Panc1 (cell line): Measurements from ENCODE around the gene RPL27A. TPM values are rescaled to one million over a fixed set of nuclear protein-coding genes. Genes with fewer than 3 reads are reported as not detected.

Experiments used
- ATAC-seq: fragments of 200-7000 bp; cut with Tn5 transposase; 2 replicates; pipeline ENCODE4 v1.9.1; 2020; ENCODE audit warnings: mild to moderate bottlenecking, moderate library complexity
- BruUV-seq: library from RNA; stranded (reverse); fragments of 400-500 nt; replicated peaks from 2 replicates; lab custom pipeline; 2021; lab: Mats Ljungman, UMichigan
- CTCF ChIA-PET: fragments of 300-600 bp; sonication (Branson Sonifier 250); formaldehyde crosslinking; loops from one replicate; lab custom pipeline; 2022; ENCODE audit warnings: antibody characterized with exemption; lab: Charles Lee
- POLR2A ChIA-PET: fragments of 300-600 bp; sonication (Branson Sonifier 250); formaldehyde crosslinking; loops from one replicate; lab custom pipeline; 2022; ENCODE audit warnings: antibody characterized with exemption; lab: Charles Lee
- DNase-seq: peaks from one replicate; pipeline ENCODE4 v3.0.0-alpha.2; 2010; ENCODE audit warnings: low read depth, low spot score
- H3K27ac ChIP-seq: 2 replicates; pipeline ENCODE4 v1.5.1; 2011; ENCODE audit warnings: mild to moderate bottlenecking, low read length, inconsistent platforms
- H3K27me3 ChIP-seq: fragments of 200-500 bp; sonication (Bioruptor generic); 2 replicates; pipeline ENCODE4 v1.6.0; 2014; ENCODE audit warnings: low read length, inconsistent platforms; ENCODE audit not compliant: control insufficient read depth, insufficient read depth
- H3K36me3 ChIP-seq: fragments of 200-500 bp; sonication (Bioruptor generic); 2 replicates; pipeline ENCODE4 v1.5.1; 2014; ENCODE audit warnings: inconsistent platforms, mild to moderate bottlenecking, low read length, moderate library complexity; ENCODE audit not compliant: control insufficient read depth, insufficient read depth
- H3K4me1 ChIP-seq: 2 replicates; pipeline ENCODE4 v1.5.1; 2011; ENCODE audit warnings: inconsistent platforms, mild to moderate bottlenecking, low read length, moderate library complexity; ENCODE audit not compliant: control insufficient read depth, insufficient read depth
- H3K4me3 ChIP-seq, 2 experiments: 2 replicates each; pipeline ENCODE4 v1.5.1; 2011 to 2012; ENCODE audit warnings: low read depth in 2 of 2, low read length in 2 of 2, mild to moderate bottlenecking in 2 of 2, inconsistent platforms in 1 of 2, moderate library complexity in 1 of 2
- H3K9me3 ChIP-seq: fragments of 200-500 bp; sonication (Bioruptor generic); 2 replicates; pipeline ENCODE4 v1.5.1; 2014; ENCODE audit warnings: low read depth, mild to moderate bottlenecking, inconsistent platforms, low read length, moderate library complexity; ENCODE audit not compliant: control insufficient read depth, insufficient read depth
- CTCF ChIP-seq: fragments of 450-650 bp; IDR thresholded peaks from 2 replicates; pipeline ENCODE4 v1.5.1; 2017; ENCODE audit warnings: mild to moderate bottlenecking
- POLR2AphosphoS5 ChIP-seq: IDR thresholded peaks from 2 replicates; pipeline ENCODE4 v1.6.1; 2012; ENCODE audit warnings: mild to moderate bottlenecking, low read depth, low read length, moderate library complexity
- SIN3A ChIP-seq: IDR thresholded peaks from 2 replicates; pipeline ENCODE4 v1.6.1; 2012; ENCODE audit warnings: low read depth, mild to moderate bottlenecking, low read length, moderate library complexity, borderline replicate concordance; ENCODE audit not compliant: insufficient read depth
- TCF7L2 ChIP-seq: IDR thresholded peaks from 2 replicates; pipeline ENCODE4 v1.6.1; 2011; ENCODE audit warnings: mild to moderate bottlenecking, low read depth, low read length, inconsistent platforms
- in situ Hi-C: cut with HindIII; loops from 2 replicates; pipeline ENCODE4 v1.10.0; 2016; ENCODE audit warnings: low sequenced_read_pairs, low pct_unique_long_range_greater_than_20kb
- intact Hi-C: fragments of 100-400 bp; cut with micrococcal nuclease; formaldehyde crosslinking; loops from one replicate; pipeline ENCODE4 v1.10.0; 2022; ENCODE audit not compliant: unreplicated experiment
- total RNA-seq: library from RNA; stranded (reverse); gene quantifications from one replicate; pipeline ENCODE4 v1.2.1, GENCODE V29; 2021; ENCODE audit not compliant: unreplicated experiment
- TF ChIP-seq, protein P1 (sequence below), 2 experiments: IDR thresholded peaks; 2 replicates each; pipeline ENCODE4 v1.6.1; 2011 to 2012; ENCODE audit warnings: low read depth in 2 of 2, control low read depth in 1 of 2, low read length in 1 of 2, mild to moderate bottlenecking in 1 of 2, moderate library complexity in 1 of 2; ENCODE audit not compliant: insufficient read depth in 1 of 2

Gene RPL27A
- total RNA-seq, 1 experiment from 2014 or later, result 1,115 TPM

DNA sequence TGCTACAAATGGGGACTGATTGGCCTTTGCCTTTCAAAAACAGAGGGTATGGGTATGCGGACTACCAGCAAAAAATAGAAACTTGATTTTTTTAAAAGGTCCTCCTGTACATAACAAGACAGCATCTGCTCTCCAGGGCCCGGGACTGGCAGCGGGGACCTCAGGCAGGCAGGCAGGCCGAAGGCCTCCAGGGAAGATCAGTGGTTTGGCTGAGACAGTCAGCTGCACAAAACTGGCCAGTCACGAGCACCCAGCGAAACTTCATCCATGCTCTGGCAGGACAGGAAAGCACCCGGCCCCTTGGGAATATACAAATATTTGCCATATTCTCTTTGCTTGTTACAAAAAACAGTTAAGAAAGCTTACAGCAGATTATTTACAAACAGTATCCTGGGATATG, 11.0 kb downstream of the RPL27A start:
- no peak for TF ChIP-seq SIN3A
- H3K27ac ChIP-seq, result no peak overlapping the region
- no peaks in the 10 kb centered on the region for H3K9me3 ChIP-seq
- peaks cover 3% of the 10 kb centered on the region; the same call in 1 of the 2 replicates for H3K36me3 ChIP-seq
- DNase-seq, result no peak
- intact Hi-C loops, result no loop called here
- TSS peak; percentile 73 for BruUV-seq
- in situ Hi-C loops, result no loop called here
- H3K27me3 ChIP-seq, result no peaks in the 10 kb centered on the region
- H3K4me1 ChIP-seq, result peaks cover 12% of the 10 kb centered on the region
- ChIA-PET POLR2A (no interaction called here), CTCF (no interaction called here)
- ATAC-seq, result no peak
- H3K4me3 ChIP-seq, result no peak overlapping the region

DNA sequence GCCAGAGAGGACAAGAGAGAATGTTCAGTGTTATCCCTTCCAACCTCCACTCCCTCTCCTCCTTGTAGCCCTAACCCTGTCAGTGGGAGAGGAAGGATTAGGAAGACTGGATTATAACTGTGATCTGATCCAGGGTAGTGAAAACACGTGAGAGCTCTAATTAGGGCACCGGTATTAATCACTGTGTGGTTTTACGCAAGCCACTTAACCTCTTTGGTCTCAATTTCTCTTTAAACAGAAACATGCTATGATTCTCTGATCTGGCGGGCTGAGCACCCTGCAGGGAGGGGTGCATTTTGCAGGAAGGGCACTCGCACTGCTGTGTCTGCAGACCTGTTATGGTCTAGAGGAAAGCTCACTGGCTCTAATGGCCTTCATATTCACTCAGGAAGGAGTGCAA, 11.5 kb downstream of the RPL27A start:
- H3K4me3 ChIP-seq, result no peak overlapping the region
- H3K27ac ChIP-seq, result no peak overlapping the region
- BruUV-seq, result no TSS peak
- DNase-seq (no peak), ATAC-seq (no peak)
- intact Hi-C loops (no loop called here), in situ Hi-C loops (no loop called here)
- H3K9me3 ChIP-seq, result no peaks in the 10 kb centered on the region
- no peaks in the 10 kb centered on the region for H3K27me3 ChIP-seq
- TF ChIP-seq SIN3A (no peak), POLR2AphosphoS5 (no peak), TCF7L2 (no peak), CTCF (no peak)
- TF ChIP-seq, protein P1, sequence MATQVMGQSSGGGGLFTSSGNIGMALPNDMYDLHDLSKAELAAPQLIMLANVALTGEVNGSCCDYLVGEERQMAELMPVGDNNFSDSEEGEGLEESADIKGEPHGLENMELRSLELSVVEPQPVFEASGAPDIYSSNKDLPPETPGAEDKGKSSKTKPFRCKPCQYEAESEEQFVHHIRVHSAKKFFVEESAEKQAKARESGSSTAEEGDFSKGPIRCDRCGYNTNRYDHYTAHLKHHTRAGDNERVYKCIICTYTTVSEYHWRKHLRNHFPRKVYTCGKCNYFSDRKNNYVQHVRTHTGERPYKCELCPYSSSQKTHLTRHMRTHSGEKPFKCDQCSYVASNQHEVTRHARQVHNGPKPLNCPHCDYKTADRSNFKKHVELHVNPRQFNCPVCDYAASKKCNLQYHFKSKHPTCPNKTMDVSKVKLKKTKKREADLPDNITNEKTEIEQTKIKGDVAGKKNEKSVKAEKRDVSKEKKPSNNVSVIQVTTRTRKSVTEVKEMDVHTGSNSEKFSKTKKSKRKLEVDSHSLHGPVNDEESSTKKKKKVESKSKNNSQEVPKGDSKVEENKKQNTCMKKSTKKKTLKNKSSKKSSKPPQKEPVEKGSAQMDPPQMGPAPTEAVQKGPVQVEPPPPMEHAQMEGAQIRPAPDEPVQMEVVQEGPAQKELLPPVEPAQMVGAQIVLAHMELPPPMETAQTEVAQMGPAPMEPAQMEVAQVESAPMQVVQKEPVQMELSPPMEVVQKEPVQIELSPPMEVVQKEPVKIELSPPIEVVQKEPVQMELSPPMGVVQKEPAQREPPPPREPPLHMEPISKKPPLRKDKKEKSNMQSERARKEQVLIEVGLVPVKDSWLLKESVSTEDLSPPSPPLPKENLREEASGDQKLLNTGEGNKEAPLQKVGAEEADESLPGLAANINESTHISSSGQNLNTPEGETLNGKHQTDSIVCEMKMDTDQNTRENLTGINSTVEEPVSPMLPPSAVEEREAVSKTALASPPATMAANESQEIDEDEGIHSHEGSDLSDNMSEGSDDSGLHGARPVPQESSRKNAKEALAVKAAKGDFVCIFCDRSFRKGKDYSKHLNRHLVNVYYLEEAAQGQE (IDR thresholded peaks at IDR 0.05; ENCODE audit: insufficient read depth in 1 of 2, low read depth in 2 of 2, low read length in 1 of 2), result no peak
- POLR2A ChIA-PET, result no interaction called here
- CTCF ChIA-PET, result no interaction called here
- peaks cover 3% of the 10 kb centered on the region; the same call in 1 of the 2 replicates for H3K36me3 ChIP-seq
- H3K4me1 ChIP-seq, result peaks cover 12% of the 10 kb centered on the region

DNA sequence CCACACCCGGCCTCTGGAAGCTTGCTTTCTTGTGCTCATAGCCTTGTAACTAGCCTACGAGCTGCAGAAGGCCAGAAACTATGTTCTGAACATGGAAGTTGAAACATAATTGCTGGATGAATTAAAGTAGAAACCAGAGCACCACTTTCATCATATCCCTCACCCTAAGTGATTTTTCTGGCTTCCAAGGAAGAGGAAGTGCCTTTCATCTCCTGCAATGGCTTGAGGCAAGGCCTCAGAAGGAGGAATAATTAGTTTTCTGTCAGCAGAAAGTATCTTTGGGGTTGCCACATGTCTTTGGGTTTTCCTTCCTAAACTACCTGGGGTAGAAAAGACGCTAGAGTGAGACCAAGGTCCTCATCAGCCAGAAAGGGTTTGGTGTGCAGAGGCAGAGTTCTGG, 14.5 kb downstream of the RPL27A start:
- Histone ChIP-seq H3K9me3 (no peaks in the 10 kb centered on the region), H3K4me1 (peaks cover 11% of the 10 kb centered on the region), H3K27ac (no peak overlapping the region), H3K4me3 (no peak overlapping the region), H3K36me3 (peaks cover 3% of the 10 kb centered on the region; the same call in 1 of the 2 replicates), H3K27me3 (no peaks in the 10 kb centered on the region)
- ChIA-PET CTCF (no interaction called here), POLR2A (no interaction called here)
- TF ChIP-seq SIN3A (no peak), CTCF (no peak), POLR2AphosphoS5 (no peak), TCF7L2 (no peak)
- TF ChIP-seq, protein P1 (IDR thresholded peaks at IDR 0.05; ENCODE audit: insufficient read depth in 1 of 2, low read depth in 2 of 2, low read length in 1 of 2), result no peak
- no peak for DNase-seq
- BruUV-seq, result no TSS peak
- intact Hi-C loops (no loop called here), in situ Hi-C loops (no loop called here)
- ATAC-seq, result no peak
